Stimulated activated naive CD4-positive, alpha-beta T cell (primary cell): ENCODE data around the gene ORM1.
"Not testable (repeated sequence)": the region's sequence is repeated elsewhere in the genome, so short reads cannot be mapped to it uniquely, and the experiment has no call there.

Experiments
- DNase-seq, 6 experiments: peaks; one replicate each; lab custom pipeline; 2025; lab: John Stamatoyannopoulos, UW

ORM1 gene

GRCh38 chr9:114308361-114308950, 14.4 kb upstream of the ORM1 start:
- no peak for DNase-seq

GRCh38 chr9:114309096-114309495, 13.8 kb upstream of the ORM1 start:
- no peak for DNase-seq

- no peak for DNase-seq
These were observed 12.1 kb upstream of the ORM1 start for GRCh38 chr9:114310471-114311450.

- DNase-seq = no peak
These were observed 11.1 kb upstream of the ORM1 start for GRCh38 chr9:114311571-114312512.

DNA sequence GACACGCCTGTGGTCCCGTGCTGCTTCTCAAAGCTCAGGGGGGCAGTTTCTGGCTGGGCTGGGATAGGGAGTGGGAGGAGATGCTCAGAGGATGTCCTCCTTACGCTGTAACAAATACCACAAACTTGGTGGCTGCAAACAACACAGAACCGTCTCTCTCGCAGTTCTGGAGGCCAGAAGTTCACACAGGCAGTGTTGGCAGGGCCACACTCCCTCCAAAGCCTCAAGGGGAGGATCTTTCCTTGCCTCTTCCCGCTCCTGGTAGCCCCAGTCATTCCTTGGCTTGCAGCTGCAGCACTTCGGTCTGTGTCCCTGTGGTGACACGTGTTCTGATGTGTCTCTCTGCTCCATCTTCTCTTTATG, 10.4 kb upstream of the ORM1 start:
- DNase-seq = no peak

DNA sequence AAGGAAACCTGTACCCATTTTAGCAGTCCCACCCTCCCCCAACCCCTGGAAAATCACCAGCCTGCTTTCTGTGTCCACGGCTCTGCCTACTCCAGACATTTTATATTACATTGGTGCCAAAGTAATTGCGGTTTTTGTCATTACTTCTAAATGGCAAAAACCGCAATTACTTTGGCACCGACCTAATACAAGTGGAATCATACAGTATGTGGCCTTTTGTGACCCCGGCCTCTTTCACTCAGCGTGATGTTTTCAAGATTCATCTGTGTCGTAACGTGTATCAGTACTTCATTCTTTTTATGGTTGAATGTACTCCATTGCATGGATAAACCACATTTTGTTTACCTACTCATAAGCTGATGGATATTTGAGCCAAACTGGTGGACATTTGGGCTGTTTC, 9.7 kb upstream of the ORM1 start:
- DNase-seq = no peak

DNA sequence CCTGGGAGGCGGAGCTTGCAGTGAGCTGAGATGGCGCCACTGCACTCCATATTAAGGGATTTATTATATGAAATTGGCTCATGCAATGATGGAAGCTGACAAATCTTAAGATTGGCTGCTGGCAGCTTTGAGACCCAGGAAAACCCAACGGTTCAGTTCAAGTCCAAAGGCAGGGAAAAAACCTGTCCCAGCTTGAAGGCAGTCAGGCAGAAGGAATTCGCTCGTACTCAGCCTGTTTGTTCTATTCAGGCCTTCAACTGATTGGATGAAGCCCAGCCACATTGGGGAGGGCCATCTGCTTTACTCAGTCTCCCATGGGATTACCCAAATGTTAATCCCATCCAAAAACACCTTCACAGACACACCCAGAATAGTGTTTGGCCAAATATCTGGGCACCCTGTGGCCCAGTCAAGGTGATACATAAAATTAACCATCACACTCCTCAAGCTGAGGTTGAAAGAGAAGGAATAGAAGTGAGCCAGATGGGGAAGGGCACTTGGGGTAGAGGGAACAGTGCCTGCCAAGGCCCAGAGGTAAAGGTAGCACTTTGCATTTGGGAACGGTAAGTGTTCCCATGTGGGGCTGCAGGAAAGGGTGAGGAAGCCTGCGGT, 8.5 kb upstream of the ORM1 start:
- DNase-seq = no peak

DNA sequence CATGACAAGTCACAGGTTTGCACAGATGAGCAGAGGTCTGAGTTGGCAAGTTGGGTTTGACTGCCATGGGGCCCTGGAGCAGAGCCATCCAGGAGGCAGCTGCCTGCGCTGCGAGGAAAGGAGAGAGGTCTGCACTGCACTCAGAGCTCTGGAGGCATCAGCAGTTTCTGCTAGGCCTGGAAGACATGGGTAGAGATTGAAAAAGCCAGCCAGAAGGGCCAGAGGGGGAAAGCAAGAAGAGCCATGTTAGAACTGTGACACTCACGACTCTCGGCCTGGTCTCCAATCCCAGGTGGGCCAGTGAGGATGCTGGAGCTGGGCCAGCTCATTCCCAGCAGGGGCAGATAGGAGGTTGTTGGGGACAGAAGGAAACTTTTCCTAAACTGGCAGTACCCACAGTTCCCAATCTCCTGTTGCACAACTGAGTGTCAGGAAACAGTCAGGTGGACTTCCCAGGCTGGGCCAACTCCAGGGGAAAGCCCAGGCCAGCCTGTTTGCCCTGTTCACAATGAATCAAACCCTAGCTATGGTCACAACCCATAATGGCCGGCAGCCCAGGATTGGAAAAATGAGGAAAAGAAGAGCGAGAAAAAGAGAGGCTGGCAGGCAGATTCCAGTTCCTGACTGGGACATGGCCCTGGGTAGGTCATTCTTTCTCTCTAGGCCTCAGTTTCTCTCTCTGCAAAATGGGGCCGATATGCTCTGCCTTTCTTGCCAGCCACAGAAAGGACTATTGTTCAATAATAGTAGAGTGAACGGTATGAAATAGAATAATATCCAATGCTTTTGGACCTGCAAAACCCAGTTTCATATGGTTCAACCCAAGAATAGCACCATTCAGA, 7.8 kb upstream of the ORM1 start:
- no peak for DNase-seq

GRCh38 chr9:114315723-114316363, 7.1 kb upstream of the ORM1 start:
- DNase-seq = no peak

DNA sequence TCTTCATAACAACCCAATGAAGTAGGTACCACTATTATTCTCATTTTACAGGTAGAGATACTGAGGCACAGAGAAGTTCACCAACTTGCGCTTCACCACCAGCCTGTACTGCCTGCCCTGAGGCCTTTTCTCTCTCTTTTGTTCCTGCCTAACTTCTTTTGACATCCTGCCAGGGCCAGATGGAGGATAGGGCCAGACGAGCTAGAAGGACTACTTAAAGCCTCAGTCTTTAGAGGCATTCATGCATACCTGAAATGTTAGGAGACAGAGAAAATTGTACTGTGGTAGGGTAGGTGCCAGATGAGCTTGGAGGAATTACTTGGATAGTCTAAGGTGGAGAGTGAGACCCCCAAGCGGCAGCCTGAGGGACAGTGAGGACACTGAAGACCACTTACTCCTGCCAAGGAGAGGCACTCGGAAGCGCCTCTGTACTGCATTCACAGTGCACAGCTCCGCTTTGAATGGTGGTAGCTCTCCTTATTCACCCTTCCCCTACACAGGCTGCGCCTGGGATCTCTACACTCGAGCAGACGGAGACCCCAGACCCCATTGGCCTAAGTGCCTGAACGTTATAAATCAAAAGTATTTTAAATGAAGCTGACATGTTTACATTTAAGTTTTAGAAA, 6.2 kb upstream of the ORM1 start:
- DNase-seq = no peak

- DNase-seq = no peak
These were observed 5.1 kb upstream of the ORM1 start for GRCh38 chr9:114317665-114318357.

- no peak for DNase-seq
These were observed 4.5 kb upstream of the ORM1 start for GRCh38 chr9:114318416-114318815.

- DNase-seq = no peak
These were observed 3.8 kb upstream of the ORM1 start for GRCh38 chr9:114319147-114319546.

DNA sequence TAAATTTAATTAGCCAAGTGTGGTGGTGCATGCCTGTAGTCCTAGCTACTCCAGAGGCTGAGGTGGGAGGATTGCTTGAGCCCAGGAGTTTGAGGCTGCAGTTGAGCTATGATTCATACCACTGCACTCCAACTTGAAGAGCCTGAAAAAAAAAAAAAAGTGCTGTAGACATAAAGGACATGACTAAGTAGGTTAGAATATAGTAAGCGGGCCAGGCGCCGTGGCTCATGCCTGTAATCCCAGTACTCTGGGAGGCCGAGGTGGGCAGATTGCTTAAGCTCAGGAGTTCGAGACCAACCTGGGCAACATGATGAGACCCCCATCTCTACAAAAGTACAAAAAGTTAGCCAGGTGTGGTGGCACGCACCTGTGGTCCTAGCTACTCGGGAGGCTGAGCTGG, 2.2 kb upstream of the ORM1 start:
- DNase-seq = not testable (repeated sequence)

DNA sequence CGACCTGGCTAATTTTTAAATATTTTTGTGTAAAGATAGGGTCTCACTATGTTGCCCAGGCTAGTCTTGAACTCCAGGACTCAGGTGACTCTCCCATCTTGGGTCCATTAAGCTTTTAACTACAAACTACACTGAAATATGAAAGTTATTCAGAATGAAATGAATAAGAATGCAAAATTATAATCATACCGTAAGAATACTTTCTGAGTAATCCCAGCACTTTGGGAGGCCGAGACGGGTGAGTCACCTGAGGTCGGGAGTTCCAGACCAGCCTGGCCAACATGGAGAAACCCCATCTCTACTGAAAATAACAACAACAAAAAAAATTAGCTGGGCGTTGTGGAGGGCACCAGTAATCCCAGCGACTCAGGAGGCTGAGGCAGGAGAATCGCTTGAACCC, 1.1 kb upstream of the ORM1 start:
- DNase-seq = no peak

DNA sequence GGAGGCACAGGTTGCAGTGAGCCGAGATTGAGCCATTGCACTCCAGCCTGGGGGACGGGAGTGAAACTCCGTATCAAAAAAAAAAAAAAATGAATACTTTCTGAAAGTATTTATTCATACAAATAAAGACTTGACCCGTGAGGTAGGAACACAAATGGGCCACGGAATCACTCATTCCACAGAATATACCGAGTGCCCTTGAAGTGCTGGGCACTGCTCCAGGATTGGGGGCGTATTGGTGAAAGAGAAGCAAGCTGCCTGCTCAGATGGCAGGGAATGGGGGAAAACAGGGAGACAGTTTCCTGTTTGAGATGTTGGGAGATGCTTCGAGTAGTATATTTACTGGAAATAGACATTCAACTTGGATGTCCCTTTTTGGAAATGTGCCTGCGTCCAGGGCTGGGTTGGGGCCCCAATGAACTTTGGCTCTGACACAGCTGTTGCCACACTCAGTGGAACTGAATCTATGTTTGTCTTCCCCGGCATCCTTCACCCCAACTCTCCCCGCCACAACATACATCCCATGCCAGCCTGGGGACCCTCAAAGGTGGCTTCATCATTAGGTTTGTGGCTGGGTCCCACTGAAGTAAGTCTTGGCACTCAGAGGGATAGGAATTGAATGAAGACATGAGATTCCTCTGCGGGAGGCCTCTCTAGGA, 609 bp upstream of the ORM1 start:
- not testable (repeated sequence) for DNase-seq

DNA sequence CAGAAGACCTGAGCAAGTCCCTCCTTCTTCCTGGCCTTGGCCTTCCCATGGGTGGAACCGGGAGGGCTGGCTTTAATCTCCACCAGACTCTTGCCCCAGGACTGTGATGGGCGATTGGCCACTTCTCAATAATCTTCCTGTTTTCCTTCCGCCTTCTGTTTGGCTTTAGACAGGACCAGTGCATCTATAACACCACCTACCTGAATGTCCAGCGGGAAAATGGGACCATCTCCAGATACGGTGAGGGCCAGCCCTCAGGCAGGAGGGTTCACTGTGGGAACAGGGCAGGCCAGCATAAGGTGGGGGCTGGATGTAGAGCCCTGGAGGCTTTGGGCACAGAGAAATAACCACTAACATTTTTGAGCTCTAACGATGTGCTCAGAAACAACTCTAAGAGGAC, 951 bp downstream of the ORM1 start:
- not testable (repeated sequence) for DNase-seq

DNA sequence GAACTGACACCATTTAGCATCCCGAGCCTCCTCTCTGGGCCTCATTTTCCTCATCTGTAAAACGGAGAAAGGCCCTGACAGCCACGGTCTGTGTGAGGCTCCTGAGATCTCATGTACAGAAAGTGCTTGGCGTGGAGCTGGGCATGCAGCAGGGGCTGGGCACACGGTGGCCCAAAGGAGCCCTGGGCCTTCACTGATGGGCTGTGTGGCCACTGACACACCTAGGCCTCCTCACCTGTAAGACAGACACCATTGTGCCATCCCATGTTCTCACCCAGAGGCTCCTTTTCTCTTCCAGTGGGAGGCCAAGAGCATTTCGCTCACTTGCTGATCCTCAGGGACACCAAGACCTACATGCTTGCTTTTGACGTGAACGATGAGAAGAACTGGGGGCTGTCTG, 1.6 kb downstream of the ORM1 start:
- no peak for DNase-seq

DNA sequence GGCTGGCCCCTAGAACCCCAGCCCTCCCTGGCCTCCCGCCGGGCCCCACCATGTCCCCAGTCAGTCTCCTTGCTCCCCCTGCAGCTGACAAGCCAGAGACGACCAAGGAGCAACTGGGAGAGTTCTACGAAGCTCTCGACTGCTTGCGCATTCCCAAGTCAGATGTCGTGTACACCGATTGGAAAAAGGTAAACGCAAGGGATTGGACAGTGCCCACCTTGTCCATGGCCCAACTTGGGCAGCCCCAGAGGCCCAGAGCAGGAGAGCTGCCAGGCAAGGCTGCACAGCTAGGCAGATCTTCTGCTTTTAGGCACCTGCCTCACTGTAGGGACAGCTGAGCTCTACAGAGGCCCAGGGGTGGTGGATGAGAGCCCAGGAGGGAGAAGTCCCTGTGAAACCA, 2.1 kb downstream of the ORM1 start:
- DNase-seq = not testable (repeated sequence)
